Fibroblast of the aortic adventitia (primary cell): ENCODE results near the gene CACNG3. TPM values are rescaled to one million over a fixed set of nuclear protein-coding genes. Genes with fewer than 3 reads are reported as not detected.

Experiments
- DNase-seq: peaks from one replicate; pipeline ENCODE4 v3.0.0-alpha.2; 2010; ENCODE audit warnings: low read depth
- H3K4me3 ChIP-seq: 2 replicates; pipeline ENCODE4 v1.5.1; 2011; ENCODE audit warnings: low read depth, mild to moderate bottlenecking, control low read depth, low read length, moderate library complexity
- CTCF ChIP-seq: IDR thresholded peaks from 2 replicates; pipeline ENCODE4 v1.5.1; 2011; ENCODE audit warnings: mild to moderate bottlenecking, low read length, control low read depth, inconsistent platforms; ENCODE audit not compliant: insufficient read depth
- total RNA-seq: library from RNA; depleted of rRNA; stranded (reverse); fragments of >200 nt; gene quantifications from 2 replicates; pipeline ENCODE4 v1.2.3, GENCODE V29; 2012; ENCODE audit warnings: low replicate concordance

CACNG3 gene
- total RNA-seq, 1 donor: not detected

- no peak for DNase-seq
- TF ChIP-seq CTCF: no peak
- no peak overlapping the region for H3K4me3 ChIP-seq
These were observed 46.5 kb downstream of the CACNG3 start for GRCh38 chr16:24302636-24303035.

- DNase-seq: no peak
- H3K4me3 ChIP-seq: no peak overlapping the region
- TF ChIP-seq CTCF: no peak
These were observed 52.1 kb downstream of the CACNG3 start for GRCh38 chr16:24308200-24308599.

GRCh38 chr16:24309258-24310142, 53.4 kb downstream of the CACNG3 start:
- no peak for TF ChIP-seq CTCF
- H3K4me3 ChIP-seq: no peak overlapping the region
- DNase-seq: no peak

GRCh38 chr16:24315343-24315742, 59.2 kb downstream of the CACNG3 start:
- DNase-seq: no peak
- H3K4me3 ChIP-seq: no peak overlapping the region
- no peak for TF ChIP-seq CTCF

- H3K4me3 ChIP-seq: no peak overlapping the region
- DNase-seq: no peak
- no peak for TF ChIP-seq CTCF
These were observed 62.5 kb downstream of the CACNG3 start for GRCh38 chr16:24318680-24319079.

- H3K4me3 ChIP-seq: no peak overlapping the region
- DNase-seq: no peak
- TF ChIP-seq CTCF: no peak
These were observed 63.1 kb downstream of the CACNG3 start for GRCh38 chr16:24319126-24319814.
